Activated CD8-positive, alpha-beta T cell treated with anti-CD3 and anti-CD28 coated beads for 36 hours (primary cell): ENCODE results near the gene SMIM35. TPM values are rescaled to one million over a fixed set of nuclear protein-coding genes. Genes with fewer than 3 reads are reported as not detected.

Experiments
- ATAC-seq: fragments of 200-7000 bp; cut with Tn5 transposase; one replicate; pipeline ENCODE4 v1.10.0; 2021; ENCODE audit warnings: mild to moderate bottlenecking, moderate library complexity
- CTCF ChIA-PET: fragments of 350-600 bp; sonication (Branson Sonifier 250); formaldehyde crosslinking; loops from one replicate; lab custom pipeline; 2021; ENCODE audit warnings: antibody characterized with exemption; lab: Charles Lee
- POLR2A ChIA-PET: fragments of 350-600 bp; sonication (Branson Sonifier 250); formaldehyde crosslinking; loops from one replicate; lab custom pipeline; 2021; ENCODE audit warnings: antibody characterized with exemption; lab: Charles Lee
- DNase-seq: peaks from one replicate; pipeline ENCODE4 v3.0.0-alpha.2; 2020
- H3K27ac Mint-ChIP-seq: one replicate; pipeline ENCODE4 v1.8.0; 2021; ENCODE audit warnings: mild to moderate bottlenecking, mixed read lengths
- H3K27me3 Mint-ChIP-seq: one replicate; pipeline ENCODE4 v1.8.0; 2021; ENCODE audit warnings: mixed read lengths
- H3K36me3 Mint-ChIP-seq: one replicate; pipeline ENCODE4 v1.8.0; 2021; ENCODE audit warnings: low read depth, mixed read lengths
- H3K4me1 Mint-ChIP-seq: one replicate; pipeline ENCODE4 v1.8.0; 2021; ENCODE audit warnings: low read depth, mixed read lengths
- H3K4me3 Mint-ChIP-seq: one replicate; pipeline ENCODE4 v1.8.0; 2021; ENCODE audit warnings: mild to moderate bottlenecking, moderate library complexity, mixed read lengths
- H3K9me3 Mint-ChIP-seq: one replicate; pipeline ENCODE4 v1.8.0; 2021; ENCODE audit warnings: mixed read lengths
- CTCF ChIP-seq: fragments of 200-600 bp; IDR thresholded peaks from one replicate; pipeline ENCODE4 v1.8.0; 2022; ENCODE audit warnings: antibody characterized with exemption, mild to moderate bottlenecking
- intact Hi-C: fragments of 100-400 bp; cut with micrococcal nuclease; formaldehyde crosslinking; loops from one replicate; pipeline ENCODE4 v1.10.0; 2022
- total RNA-seq, 2 experiments: library from RNA; stranded (reverse); gene quantifications; one replicate each; pipeline ENCODE4 v1.2.3, GENCODE V29; 2021

Gene SMIM35
- total RNA-seq, 2 experiments from 2014 or later: 0.27 to 0.32 TPM

- DNase-seq (no peak), ATAC-seq (no peak)
- Mint-ChIP-seq H3K4me1 (peaks cover 89% of the 10 kb centered on the region), H3K9me3 (peaks cover 2% of the 10 kb centered on the region), H3K36me3 (peaks cover 96% of the 10 kb centered on the region), H3K27ac (peak overlapping the region; percentile 68), H3K27me3 (no peaks in the 10 kb centered on the region), H3K4me3 (peak overlapping the region; percentile 54)
- intact Hi-C loops: no loop called here
- TF ChIP-seq CTCF: no peak
- CTCF ChIA-PET: interaction anchor here (1.0 to 31.9 kb wide), 2 partner anchors 43 to 177 kb away, joined by 3 to 386 read pairs; no protein-coding TSS in a partner anchor
- POLR2A ChIA-PET: interaction anchor here (2.2 to 33.1 kb wide), 4 partner anchors 8 to 59 kb away, joined by 11 to 710 read pairs (median 362); partner anchors contain the start of gene IL10RA
Measured at GRCh38 chr11:117992620-117993019, 94.1 kb downstream of the SMIM35 start.

- no peak for DNase-seq
- POLR2A ChIA-PET: interaction anchor here (1.4 to 33.1 kb wide), 5 partner anchors 8 to 60 kb away, joined by 8 to 710 read pairs (median 13); partner anchors contain the start of gene IL10RA
- H3K27ac Mint-ChIP-seq: peak overlapping the region; percentile 68
- no peak for ATAC-seq
- no peaks in the 10 kb centered on the region for H3K27me3 Mint-ChIP-seq
- H3K9me3 Mint-ChIP-seq: no peaks in the 10 kb centered on the region
- H3K4me3 Mint-ChIP-seq: peak overlapping the region; percentile 54
- CTCF ChIA-PET: interaction anchor here (31.9 kb wide), 1 partner anchor 43 kb away, joined by 386 read pairs; no protein-coding TSS in a partner anchor
- H3K36me3 Mint-ChIP-seq: peaks cover 96% of the 10 kb centered on the region
- H3K4me1 Mint-ChIP-seq: peaks cover 88% of the 10 kb centered on the region
- intact Hi-C loops: no loop called here
- no peak for TF ChIP-seq CTCF
Measured at GRCh38 chr11:117992136-117992535, 94.6 kb downstream of the SMIM35 start.

GRCh38 chr11:117989351-117990102 is 97.2 kb downstream of the SMIM35 start:
- ChIA-PET POLR2A (interaction anchor here (0.7 to 33.1 kb wide), 7 partner anchors 6 to 63 kb away, joined by 3 to 710 read pairs (median 62); partner anchors contain the start of gene IL10RA), CTCF (interaction anchor here (0.9 to 31.9 kb wide), 8 partner anchors 9 to 174 kb away, joined by 3 to 386 read pairs (median 6); no protein-coding TSS in a partner anchor)
- H3K27me3 Mint-ChIP-seq: no peaks in the 10 kb centered on the region
- no peak for TF ChIP-seq CTCF
- H3K27ac Mint-ChIP-seq: peak overlapping the region; percentile 84
- H3K4me1 Mint-ChIP-seq: peaks cover 77% of the 10 kb centered on the region
- no peaks in the 10 kb centered on the region for H3K9me3 Mint-ChIP-seq
- H3K4me3 Mint-ChIP-seq: peak overlapping the region; percentile 80
- ATAC-seq (no peak), DNase-seq (no peak)
- H3K36me3 Mint-ChIP-seq: peaks cover 89% of the 10 kb centered on the region
- intact Hi-C loops: loop anchor here (5.0 kb wide), 1 partner anchor 37 kb away; no protein-coding TSS in a partner anchor

- H3K36me3 Mint-ChIP-seq: peaks cover 78% of the 10 kb centered on the region
- peak overlapping the region; percentile 97 for H3K27ac Mint-ChIP-seq
- ATAC-seq: peak; percentile 38
- ChIA-PET CTCF (interaction anchor here (0.6 to 31.9 kb wide), 14 partner anchors 10 to 297 kb away, joined by 3 to 386 read pairs (median 4); no protein-coding TSS in a partner anchor), POLR2A (interaction anchor here (1.0 to 33.1 kb wide), 13 partner anchors 3 to 172 kb away, joined by 3 to 710 read pairs (median 10); partner anchors contain the start of gene IL10RA)
- no peaks in the 10 kb centered on the region for H3K9me3 Mint-ChIP-seq
- peak overlapping the region; percentile 80 for H3K4me3 Mint-ChIP-seq
- peak; percentile 89 for DNase-seq
- H3K27me3 Mint-ChIP-seq: no peaks in the 10 kb centered on the region
- H3K4me1 Mint-ChIP-seq: peaks cover 73% of the 10 kb centered on the region
- no peak for TF ChIP-seq CTCF
- intact Hi-C loops: loop anchor here (1.0 to 5.0 kb wide), 3 partner anchors 14 to 59 kb away; no protein-coding TSS in a partner anchor
Measured at GRCh38 chr11:117986981-117987574, 99.7 kb downstream of the SMIM35 start.
